Hematopoietic multipotent progenitor cell treated with erythropoietin and hydrocortisone succinate and interleukin-3 and kit ligand, for 15 days (in vitro differentiated cells): ENCODE results near the gene RNF181.
A peak's percentile ranks its signal among the peaks of the same experiment; 100 is the strongest.
"Not testable (repeated sequence)": the region's sequence is repeated elsewhere in the genome, so short reads cannot be mapped to it uniquely, and the experiment has no call there.

ENCODE experiments used
- DNase-seq: peaks from one replicate; pipeline ENCODE4 v3.0.0-alpha.2; 2015; ENCODE audit warnings: low spot score

RNF181 gene

GRCh38 chr2:85596486-85597143, 1.1 kb downstream of the RNF181 start:
- no peak for DNase-seq

GRCh38 chr2:85597241-85597640, 1.7 kb downstream of the RNF181 start:
- no peak for DNase-seq

DNA sequence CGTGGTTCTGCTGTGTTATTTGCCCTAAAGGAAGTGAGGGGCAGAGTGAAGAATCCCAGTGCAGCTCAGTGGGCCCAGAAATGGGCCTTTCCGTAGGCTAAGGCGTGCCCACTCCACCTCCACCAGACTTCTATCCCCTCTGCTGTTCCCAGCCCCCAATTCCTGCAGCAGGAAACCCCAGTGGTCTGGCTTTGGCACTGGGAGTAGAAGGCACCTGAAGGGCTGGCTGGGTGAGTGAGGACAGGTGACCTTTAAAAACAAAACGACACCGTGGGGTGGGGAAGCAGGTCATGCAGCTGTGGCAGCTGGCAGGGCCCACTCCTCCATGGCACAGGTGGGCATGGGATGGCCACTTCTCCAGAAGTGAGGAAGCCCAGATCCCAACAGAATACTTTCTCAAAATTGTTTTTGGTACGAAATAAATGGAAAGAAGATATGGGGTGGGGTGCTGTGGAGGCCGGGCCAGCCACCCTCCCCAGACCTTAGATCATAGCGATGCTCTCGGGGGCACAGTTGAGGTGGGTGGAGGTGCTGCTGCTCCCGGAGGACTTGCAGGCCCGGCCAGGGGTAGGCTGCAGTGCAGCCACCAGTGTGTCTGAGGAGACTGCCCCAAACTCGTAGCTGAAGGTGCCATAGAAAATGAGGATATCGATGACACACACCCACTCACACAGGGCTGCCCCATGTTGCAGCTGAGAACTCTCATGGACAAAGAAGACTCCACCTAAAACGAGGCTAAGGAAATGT, 3.2 kb downstream of the RNF181 start:
- no peak for DNase-seq

- no peak for DNase-seq
These were observed 4.1 kb downstream of the RNF181 start for GRCh38 chr2:85599468-85600234.

GRCh38 chr2:85600235-85600575, 4.7 kb downstream of the RNF181 start:
- no peak for DNase-seq

- DNase-seq = no peak
These were observed 5.6 kb downstream of the RNF181 start for GRCh38 chr2:85600951-85601770.

GRCh38 chr2:85601771-85602475, 6.4 kb downstream of the RNF181 start:
- no peak for DNase-seq

DNA sequence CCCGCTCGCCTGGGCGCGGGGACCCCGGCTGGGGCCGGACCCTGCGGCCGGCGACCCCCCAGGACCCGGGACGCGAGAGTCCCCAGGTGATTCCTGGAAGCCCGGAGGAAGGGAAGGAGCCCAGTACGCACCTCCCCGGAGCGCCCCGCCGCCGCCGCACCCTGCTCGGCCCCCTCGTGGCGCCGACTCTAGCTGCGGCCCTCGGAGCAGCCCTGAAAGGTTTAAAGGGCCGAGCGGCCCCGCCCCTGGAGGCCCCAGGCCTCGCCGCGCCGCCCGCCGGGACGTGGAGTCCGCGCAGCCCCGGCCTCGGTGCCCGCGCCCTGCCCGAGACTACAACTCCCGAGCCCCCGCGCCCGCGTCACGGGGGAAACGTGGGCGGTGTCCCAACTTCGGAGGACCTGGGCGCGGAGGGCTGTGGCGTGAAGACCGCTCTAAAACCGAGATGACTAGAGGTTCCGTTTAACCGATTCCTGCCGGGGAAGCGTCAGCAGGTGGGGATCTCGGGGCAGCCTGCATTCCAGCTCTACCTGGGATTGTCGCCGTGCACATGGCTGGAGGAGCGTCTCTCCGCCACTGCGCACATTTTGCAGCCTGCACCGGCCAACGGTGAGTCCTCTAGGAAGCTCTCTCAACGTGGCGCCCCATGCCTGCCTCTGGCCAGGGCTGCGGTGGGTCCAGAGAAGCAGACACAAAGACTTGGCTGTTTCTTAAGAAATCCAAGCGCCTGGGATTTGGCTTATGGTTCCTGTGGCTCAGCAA, 7.1 kb downstream of the RNF181 start, which contains the start of gene TMEM150A:
Gene TMEM150A (minus strand): TSS at position 223 of the 759 bp plus-strand sequence. CDS start 750 bp downstream, outside the sequence.
- DNase-seq = peak; percentile 61

DNA sequence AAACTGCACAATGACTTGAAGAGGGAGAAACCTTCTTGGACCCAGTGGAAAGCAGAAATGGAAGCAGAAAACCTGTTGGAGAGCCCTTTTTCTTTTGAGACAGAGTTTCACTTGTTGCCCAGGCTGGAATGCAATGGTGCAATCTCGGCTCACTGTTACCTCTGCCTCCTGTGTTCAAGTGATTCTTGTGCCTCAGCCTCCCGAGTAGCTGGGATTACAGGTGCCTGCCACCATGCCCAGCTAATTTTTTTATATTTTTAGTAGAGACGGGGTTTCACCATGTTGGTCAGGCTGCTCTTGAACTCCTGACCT, 8.5 kb downstream of the RNF181 start:
- DNase-seq = not testable (repeated sequence)

DNA sequence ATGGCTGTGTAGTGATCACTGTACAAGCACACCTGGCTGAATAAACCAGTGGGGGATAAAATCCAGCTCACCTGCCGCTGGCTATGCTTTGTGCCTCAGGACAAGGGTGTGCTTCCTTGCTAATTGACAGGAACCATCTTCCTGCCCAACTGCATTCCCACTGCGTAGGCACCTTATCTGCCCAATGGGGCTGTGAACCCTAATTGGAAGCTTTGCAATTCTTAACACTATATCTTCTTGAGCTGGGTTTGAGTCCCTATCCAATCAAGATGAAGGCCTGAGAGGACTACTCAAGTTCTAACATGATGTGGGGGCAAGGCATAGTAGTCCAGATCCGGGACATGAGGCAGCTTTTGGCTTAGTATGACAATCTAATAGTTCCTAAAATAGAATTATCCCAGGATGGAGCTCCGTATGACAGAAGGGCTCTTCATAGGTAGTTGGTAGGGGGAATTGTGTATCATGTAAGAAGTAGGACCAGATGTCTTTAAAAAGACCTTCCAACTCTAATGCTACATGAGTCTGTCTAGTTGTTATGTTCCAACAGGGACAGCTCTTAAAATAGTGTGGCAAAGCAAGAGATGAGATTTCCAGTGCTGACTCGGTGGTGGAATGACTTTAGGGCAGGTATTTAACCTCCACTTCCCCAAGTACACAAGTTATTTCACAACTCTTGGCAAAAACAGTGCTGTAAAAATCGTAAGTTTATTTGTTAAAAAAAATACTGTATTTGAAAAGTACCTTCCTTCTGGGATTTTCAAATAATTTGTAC, 9.2 kb downstream of the RNF181 start:
- DNase-seq = no peak

- DNase-seq = no peak
These were observed 10.0 kb downstream of the RNF181 start for GRCh38 chr2:85605406-85606115.

- no peak for DNase-seq
These were observed 10.5 kb downstream of the RNF181 start for GRCh38 chr2:85606116-85606455.

DNA sequence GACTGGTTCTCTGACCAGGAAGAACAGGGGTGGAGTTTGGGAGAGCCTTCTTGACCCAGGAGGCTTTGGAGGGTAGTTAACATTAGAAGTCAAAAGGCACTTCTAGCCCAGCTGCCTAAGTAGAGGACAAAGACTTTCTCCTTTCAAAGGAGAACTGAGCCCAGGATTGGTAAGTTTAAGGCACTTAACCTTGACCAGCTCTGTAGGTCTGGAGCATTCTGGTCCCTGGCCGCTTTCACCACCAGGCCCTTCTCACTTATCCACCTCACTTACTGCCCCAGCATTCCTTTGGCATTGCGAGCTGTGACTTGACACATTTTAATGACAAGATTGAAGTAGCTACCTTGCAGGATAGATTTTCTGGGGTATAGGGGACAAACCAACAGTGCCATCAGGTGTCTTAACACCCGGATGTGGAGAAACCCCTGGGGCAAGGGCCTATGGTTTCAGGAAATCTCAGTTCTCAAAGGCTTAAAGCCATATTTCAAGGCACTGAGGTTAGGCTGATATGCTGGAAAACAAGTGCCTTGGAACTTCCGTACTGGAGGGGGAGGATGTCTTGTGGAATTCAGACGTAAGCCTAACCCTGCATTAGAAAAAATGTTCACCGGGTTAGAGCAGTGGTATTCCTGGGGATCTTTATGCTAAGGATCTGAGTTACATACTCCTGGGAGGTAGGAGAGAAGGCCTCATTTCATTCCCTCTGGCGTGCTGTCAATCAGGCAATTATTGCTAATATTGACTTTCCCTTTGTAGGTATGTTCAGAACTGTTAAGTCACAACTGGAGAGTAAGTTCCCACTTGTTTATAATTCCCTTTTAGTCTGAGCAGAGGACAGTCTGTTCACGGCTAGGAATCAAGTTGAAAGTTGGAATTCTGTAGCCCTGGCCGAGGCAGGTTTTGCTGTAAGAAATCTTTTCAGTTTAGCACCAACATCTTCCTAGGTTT, 12.0 kb downstream of the RNF181 start:
- no peak for DNase-seq

DNA sequence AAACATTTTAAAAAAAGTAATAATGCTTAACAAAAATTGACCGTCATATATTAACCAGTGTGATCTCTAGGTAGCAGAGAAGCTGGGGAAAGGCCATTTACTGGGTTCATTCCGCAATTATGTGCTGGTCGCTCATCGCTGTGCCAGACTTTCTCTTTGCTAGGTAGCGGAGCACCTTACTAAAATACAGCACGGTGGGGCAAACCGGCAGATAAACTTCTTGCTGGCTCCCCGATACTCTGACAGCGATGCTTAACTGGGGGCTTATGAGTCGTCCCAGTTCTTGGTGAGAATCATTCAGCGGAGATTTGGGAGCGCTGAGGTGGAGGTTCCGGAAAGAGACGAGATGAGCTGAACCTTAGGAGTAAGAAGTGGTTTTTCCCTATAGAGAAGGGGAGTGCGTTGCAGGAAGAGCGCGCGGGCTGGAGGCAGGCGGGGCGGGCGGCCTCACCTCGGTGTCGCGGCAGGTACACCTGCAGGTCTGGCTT, 15.7 kb downstream of the RNF181 start:
- no peak for DNase-seq

DNA sequence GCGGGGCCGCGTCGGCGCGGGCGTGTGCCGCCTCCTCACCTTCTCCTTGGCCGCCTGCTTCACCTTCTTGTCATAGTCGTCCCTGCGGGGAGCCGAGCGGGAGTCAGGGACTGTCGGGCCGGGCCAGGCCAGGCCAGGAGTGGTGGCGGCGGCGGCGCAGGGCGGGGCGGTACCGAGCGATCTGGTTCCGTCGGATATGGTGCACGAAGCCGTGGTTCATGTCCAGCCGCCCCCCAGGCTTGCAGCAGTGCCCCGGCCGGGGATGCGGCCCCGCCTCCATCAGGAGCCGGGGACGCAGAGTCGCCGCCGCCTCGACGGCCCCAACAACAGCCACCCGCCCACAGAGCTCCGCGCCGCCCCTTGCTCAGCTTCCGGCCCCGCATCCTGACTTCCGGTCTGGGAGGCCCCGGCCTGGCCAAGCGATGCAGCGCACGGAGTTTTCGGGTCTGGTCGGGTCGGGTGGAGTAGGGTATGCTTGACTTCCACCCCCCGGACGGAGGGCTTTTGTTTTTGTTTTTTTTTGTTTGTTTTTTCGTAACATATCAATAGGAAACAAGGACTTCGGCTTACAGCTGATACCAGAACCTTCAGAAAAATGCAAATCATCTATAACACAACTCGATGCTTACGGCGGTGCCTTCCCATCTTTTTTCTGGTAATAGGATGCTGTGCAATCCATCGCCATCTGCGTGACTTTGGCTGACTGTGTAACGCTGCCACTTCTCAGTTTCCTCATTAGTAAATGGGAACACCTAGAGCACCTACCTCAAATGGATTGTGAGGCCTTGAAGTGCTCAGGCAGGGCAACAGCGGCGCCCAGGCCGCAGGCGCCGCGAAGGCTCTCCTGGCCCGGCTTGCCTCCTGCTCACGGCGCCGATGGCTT, 16.4 kb downstream of the RNF181 start, which contains the start of gene C2orf68:
Gene C2orf68 (minus strand): TSS at position 362 of the 883 bp plus-strand sequence. CDS start 82 bp downstream, at position 280.
- peak; percentile 84 for DNase-seq

DNA sequence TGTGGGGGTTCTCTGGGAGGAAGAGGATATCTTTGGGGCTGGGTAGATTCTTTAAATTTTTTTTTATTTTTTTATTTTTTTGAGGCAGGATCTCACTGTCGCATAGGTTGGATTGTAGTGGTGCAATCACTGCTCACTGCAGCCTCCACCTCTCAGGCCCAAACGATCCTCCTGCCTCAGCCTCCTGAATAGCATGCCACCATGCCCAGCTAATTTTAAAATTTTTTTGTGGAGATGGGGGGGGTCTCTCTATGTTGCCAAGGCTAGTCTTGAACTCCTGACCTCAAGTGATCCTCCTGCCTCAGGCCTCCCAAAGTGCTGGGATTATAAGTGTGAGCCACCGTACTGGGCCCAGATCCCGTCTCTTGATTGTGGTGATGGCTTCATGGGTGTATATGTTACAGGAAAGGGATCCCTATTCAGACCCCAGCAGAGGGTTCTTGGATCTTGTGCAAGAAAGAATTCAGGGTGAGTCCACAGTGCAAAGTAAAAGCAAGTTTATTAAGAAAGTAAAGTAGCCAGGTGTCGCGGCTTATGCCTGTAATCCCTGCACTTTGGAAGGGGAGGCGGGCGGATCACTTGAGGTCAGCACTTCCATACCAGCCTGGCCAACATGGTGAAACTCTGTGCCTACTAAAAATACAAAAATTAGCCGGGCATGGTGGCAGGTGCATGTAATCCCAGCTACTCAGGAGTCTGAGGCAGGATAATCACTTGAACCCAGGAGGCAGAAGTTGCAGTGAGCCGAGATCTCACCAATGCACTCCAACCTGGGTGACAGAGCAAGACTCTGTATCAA, 18.4 kb downstream of the RNF181 start:
- DNase-seq = no peak
